Osteocyte (in vitro differentiated cells): Measurements from ENCODE around the gene MAP3K7CL. TPM values are rescaled to one million over a fixed set of nuclear protein-coding genes. Genes with fewer than 3 reads are reported as not detected.

Experiments
- DNase-seq: peaks from one replicate; pipeline ENCODE4 v3.0.0; 2021; ENCODE audit warnings: mixed read lengths; ENCODE audit not compliant: unreplicated experiment; ENCODE audit errors: extremely low spot score
- H3K27ac Mint-ChIP-seq: one replicate; pipeline ENCODE4 v1.8.0; 2021; ENCODE audit warnings: mild to moderate bottlenecking, mixed read lengths; ENCODE audit not compliant: unreplicated experiment
- H3K27me3 Mint-ChIP-seq: one replicate; pipeline ENCODE4 v1.8.0; 2021; ENCODE audit warnings: mixed read lengths; ENCODE audit not compliant: unreplicated experiment
- H3K36me3 Mint-ChIP-seq: one replicate; pipeline ENCODE4 v1.8.0; 2021; ENCODE audit warnings: mixed read lengths; ENCODE audit not compliant: unreplicated experiment
- H3K4me1 Mint-ChIP-seq: one replicate; pipeline ENCODE4 v1.8.0; 2021; ENCODE audit warnings: mixed read lengths; ENCODE audit not compliant: unreplicated experiment
- H3K4me3 Mint-ChIP-seq: one replicate; pipeline ENCODE4 v1.8.0; 2021; ENCODE audit warnings: mild to moderate bottlenecking, moderate library complexity, mixed read lengths; ENCODE audit not compliant: unreplicated experiment
- H3K9me3 Mint-ChIP-seq: one replicate; pipeline ENCODE4 v1.8.0; 2021; ENCODE audit warnings: mixed read lengths; ENCODE audit not compliant: unreplicated experiment
- total RNA-seq: library from RNA; stranded (reverse); gene quantifications from 2 replicates; pipeline ENCODE4 v1.2.1, GENCODE V29; 2021
- TF ChIP-seq, protein P1 (sequence below): fragments of 200-600 bp; sonication (generic); IDR thresholded peaks from 2 replicates; pipeline ENCODE4 v1.5.0; 2021; ENCODE audit warnings: antibody characterized with exemption, mild to moderate bottlenecking, moderate library complexity

Gene MAP3K7CL
- total RNA-seq, 1 donor from 2014 or later = 1.8 TPM

DNA sequence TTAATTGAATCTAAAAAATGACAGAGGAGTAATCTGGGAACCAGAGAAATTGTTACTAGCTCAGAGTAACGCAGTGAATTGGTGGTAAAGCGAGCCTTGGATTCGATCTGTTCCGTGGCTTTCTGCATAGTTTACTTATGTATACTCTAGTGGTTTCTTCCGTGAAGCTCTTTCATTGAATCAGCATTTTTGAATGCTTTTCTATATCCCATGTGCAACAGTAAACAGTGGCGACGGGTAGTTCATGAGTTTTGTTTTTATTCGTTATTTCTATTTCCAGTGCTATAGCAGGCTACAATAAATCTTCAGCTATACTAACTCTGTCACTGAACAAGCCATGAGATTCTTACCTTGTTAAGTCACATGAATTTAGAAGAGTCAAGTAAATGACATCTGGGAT, 14.5 kb upstream of the MAP3K7CL start:
- peaks cover 2% of the 10 kb centered on the region for H3K36me3 Mint-ChIP-seq
- TF ChIP-seq, protein P1, sequence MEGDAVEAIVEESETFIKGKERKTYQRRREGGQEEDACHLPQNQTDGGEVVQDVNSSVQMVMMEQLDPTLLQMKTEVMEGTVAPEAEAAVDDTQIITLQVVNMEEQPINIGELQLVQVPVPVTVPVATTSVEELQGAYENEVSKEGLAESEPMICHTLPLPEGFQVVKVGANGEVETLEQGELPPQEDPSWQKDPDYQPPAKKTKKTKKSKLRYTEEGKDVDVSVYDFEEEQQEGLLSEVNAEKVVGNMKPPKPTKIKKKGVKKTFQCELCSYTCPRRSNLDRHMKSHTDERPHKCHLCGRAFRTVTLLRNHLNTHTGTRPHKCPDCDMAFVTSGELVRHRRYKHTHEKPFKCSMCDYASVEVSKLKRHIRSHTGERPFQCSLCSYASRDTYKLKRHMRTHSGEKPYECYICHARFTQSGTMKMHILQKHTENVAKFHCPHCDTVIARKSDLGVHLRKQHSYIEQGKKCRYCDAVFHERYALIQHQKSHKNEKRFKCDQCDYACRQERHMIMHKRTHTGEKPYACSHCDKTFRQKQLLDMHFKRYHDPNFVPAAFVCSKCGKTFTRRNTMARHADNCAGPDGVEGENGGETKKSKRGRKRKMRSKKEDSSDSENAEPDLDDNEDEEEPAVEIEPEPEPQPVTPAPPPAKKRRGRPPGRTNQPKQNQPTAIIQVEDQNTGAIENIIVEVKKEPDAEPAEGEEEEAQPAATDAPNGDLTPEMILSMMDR = no peak
- H3K27ac Mint-ChIP-seq = peak overlapping the region; percentile 76
- H3K9me3 Mint-ChIP-seq = no peaks in the 10 kb centered on the region
- H3K4me3 Mint-ChIP-seq = no peak overlapping the region
- DNase-seq = no peak
- no peaks in the 10 kb centered on the region for H3K27me3 Mint-ChIP-seq
- H3K4me1 Mint-ChIP-seq = peaks cover 44% of the 10 kb centered on the region

DNA sequence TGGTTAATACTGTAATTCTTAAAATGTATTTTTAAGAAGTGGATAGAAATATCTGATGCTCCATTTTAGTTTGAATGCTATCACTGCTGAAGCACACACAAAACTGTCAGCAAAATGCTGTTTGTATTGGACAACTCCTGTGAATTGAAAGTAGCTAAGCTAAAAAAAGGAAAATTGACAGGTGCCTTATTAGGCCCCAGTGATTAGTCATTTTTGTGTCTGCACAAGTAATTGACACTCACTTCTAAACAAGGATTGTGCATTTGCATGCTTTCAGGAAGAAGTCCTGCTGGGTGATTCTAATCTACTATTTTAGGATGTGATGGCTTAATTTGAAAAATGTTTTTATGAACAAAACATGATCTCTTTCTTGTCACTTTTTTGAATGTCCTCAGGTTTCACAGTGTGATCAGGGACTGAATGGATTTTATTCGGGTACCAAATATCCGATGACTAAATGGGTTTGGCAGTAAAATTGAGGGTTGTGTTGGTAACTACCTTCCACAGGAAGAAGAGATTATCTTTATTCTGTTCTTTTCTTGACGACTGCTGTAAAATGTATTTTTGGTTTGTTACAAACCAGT, 13.0 kb upstream of the MAP3K7CL start:
- H3K27ac Mint-ChIP-seq = peak overlapping the region; percentile 15
- no peaks in the 10 kb centered on the region for H3K27me3 Mint-ChIP-seq
- peaks cover 1% of the 10 kb centered on the region for H3K36me3 Mint-ChIP-seq
- TF ChIP-seq, protein P1 = no peak
- H3K4me1 Mint-ChIP-seq = peaks cover 43% of the 10 kb centered on the region
- no peaks in the 10 kb centered on the region for H3K9me3 Mint-ChIP-seq
- no peak overlapping the region for H3K4me3 Mint-ChIP-seq
- no peak for DNase-seq

DNA sequence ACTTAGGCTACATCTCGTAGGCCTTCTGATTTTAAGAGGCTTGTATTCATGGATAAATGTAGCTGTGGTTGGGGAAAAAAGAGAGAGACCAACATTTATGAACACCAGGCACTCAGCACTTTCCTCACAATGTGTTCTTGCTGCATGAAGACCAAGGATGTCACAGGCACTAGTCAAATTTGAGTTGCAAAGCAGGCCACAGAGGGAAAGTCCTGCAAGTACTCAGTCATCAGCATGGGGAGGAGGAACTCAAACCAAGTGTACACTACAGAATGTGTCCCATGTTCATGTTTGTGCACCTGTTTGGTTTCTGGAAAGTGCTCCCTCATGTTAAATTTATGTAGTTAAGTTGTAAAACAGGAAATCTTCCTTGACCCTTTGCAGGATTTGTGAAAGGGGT, 8.7 kb upstream of the MAP3K7CL start:
- no peaks in the 10 kb centered on the region for H3K36me3 Mint-ChIP-seq
- TF ChIP-seq, protein P1 = no peak
- DNase-seq = no peak
- H3K4me1 Mint-ChIP-seq = peaks cover 8% of the 10 kb centered on the region
- no peak overlapping the region for H3K27ac Mint-ChIP-seq
- H3K9me3 Mint-ChIP-seq = no peaks in the 10 kb centered on the region
- H3K4me3 Mint-ChIP-seq = no peak overlapping the region
- no peaks in the 10 kb centered on the region for H3K27me3 Mint-ChIP-seq

DNA sequence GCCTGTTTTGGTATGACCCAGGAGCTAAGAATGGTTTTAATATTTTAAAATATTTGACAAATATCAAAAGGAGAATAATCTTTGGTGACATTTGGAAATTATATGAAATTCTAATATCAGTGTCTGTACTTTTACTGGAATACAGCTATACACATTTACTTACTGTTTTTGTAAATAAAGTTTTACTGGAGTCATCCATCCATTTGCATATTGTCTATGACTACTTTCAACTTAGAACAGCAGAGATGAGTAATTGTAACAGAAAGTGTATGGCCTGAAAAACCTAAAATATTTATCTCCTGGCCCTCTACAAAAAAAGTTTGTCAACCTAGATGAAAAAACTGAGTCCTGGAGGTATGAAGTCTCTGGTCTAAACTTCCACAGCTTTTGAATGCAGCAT, 5.8 kb upstream of the MAP3K7CL start:
- no peaks in the 10 kb centered on the region for H3K27me3 Mint-ChIP-seq
- H3K4me1 Mint-ChIP-seq = peaks cover 9% of the 10 kb centered on the region
- TF ChIP-seq, protein P1 = no peak
- peaks cover 7% of the 10 kb centered on the region for H3K9me3 Mint-ChIP-seq
- no peak for DNase-seq
- no peak overlapping the region for H3K27ac Mint-ChIP-seq
- no peak overlapping the region for H3K4me3 Mint-ChIP-seq
- H3K36me3 Mint-ChIP-seq = no peaks in the 10 kb centered on the region

DNA sequence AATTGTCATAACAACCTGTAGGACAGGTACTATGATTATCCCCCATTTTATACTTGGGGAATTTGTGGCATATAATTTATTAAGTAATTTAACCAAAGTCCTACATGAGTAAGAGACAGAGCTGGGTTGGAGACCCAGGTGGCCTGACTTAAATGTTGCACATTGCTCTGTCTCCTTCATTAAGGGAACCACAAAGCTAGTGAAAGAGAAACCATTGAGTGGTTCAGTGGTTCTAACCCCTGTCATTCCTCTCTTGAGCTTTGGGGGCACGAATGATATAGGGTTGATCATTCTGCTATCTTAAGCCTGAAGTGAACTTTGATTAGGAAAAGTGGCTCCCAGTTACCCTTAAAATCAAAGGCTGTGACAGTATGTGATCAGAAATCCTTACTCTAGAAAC, 5.3 kb upstream of the MAP3K7CL start:
- no peak overlapping the region for H3K27ac Mint-ChIP-seq
- peaks cover 12% of the 10 kb centered on the region for H3K9me3 Mint-ChIP-seq
- TF ChIP-seq, protein P1 = no peak
- H3K4me3 Mint-ChIP-seq = no peak overlapping the region
- H3K36me3 Mint-ChIP-seq = peaks cover 2% of the 10 kb centered on the region
- DNase-seq = no peak
- H3K27me3 Mint-ChIP-seq = no peaks in the 10 kb centered on the region
- H3K4me1 Mint-ChIP-seq = peaks cover 14% of the 10 kb centered on the region
